Osteoblast (primary cell): Measurements from ENCODE around the gene QTRT2. TPM values are rescaled to one million over a fixed set of nuclear protein-coding genes. Genes with fewer than 3 reads are reported as not detected.

Experiments
- DNase-seq: peaks from one replicate; pipeline ENCODE4 v3.0.0; 2011; ENCODE audit warnings: low spot score, mixed read lengths; ENCODE audit not compliant: insufficient read length; ENCODE audit errors: missing footprints
- H2AFZ ChIP-seq: 2 replicates; pipeline ENCODE4 v1.6.0; 2011; ENCODE audit warnings: mild to moderate bottlenecking, low read length
- H3K27ac ChIP-seq: 2 replicates; pipeline ENCODE4 v1.5.1; 2011; ENCODE audit warnings: mild to moderate bottlenecking, low read depth, low read length, moderate library complexity
- H3K27me3 ChIP-seq: 2 replicates; pipeline ENCODE4 v1.6.0; 2012; ENCODE audit warnings: mild to moderate bottlenecking, control low read depth, inconsistent platforms, low read length, moderate library complexity; ENCODE audit not compliant: insufficient read depth
- H3K36me3 ChIP-seq: 2 replicates; pipeline ENCODE4 v1.5.1; 2011; ENCODE audit warnings: mild to moderate bottlenecking, low read length, control low read depth, moderate library complexity; ENCODE audit not compliant: insufficient read depth
- H3K4me1 ChIP-seq: 2 replicates; pipeline ENCODE4 v1.5.1; 2011; ENCODE audit warnings: mild to moderate bottlenecking, low read length, control low read depth, moderate library complexity; ENCODE audit not compliant: insufficient read depth
- H3K4me2 ChIP-seq: 2 replicates; pipeline ENCODE4 v1.6.0; 2011; ENCODE audit warnings: mild to moderate bottlenecking, low read length; ENCODE audit not compliant: insufficient read depth
- H3K4me3 ChIP-seq: fragments of 200-600 bp; sonication (generic); 3 replicates; pipeline ENCODE4 v1.5.1; 2012; ENCODE audit warnings: mild to moderate bottlenecking, low read length, inconsistent platforms; ENCODE audit not compliant: insufficient read depth
- H3K79me2 ChIP-seq: 2 replicates; pipeline ENCODE4 v1.6.0; 2012; ENCODE audit warnings: mild to moderate bottlenecking, low read length, control low read depth, inconsistent platforms; ENCODE audit not compliant: insufficient read depth
- H3K9me3 ChIP-seq: 2 replicates; pipeline ENCODE4 v1.5.1; 2011; ENCODE audit warnings: low read depth, low read length, control low read depth
- H4K20me1 ChIP-seq: 2 replicates; pipeline ENCODE4 v1.6.0; 2012; ENCODE audit warnings: mild to moderate bottlenecking, low read length, control low read depth; ENCODE audit not compliant: insufficient read depth
- total RNA-seq: library from RNA; depleted of rRNA; stranded (reverse); fragments of >200 nt; gene quantifications from 2 replicates; pipeline ENCODE4 v1.2.3, GENCODE V29; 2012
- TF ChIP-seq, protein P1 (sequence below): IDR thresholded peaks from 2 replicates; pipeline ENCODE4 v1.5.1; 2011; ENCODE audit warnings: mild to moderate bottlenecking, low read depth, low read length, moderate library complexity; ENCODE audit errors: extremely low read depth

Gene QTRT2
- total RNA-seq, 1 donor: 14.5 TPM

DNA sequence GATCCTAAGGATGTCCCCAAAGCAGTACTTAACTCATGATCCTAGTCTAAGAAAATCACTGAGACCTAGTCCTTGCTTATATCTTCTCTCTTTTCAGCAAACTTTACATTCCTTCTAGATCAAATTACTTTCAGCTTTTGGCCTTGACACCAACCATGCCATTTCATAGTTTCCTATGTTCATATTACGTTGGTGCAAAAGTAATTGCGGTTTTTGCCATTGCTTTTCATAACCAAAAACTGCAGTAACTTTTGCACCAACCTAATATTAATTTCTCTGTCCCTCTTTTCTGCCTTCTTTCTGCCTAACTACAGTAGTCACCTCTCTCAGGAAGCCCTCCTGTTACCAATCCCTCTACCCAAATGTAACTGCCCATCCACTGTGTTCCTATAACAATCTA, 37.1 kb upstream of the QTRT2 start:
- H3K36me3 ChIP-seq: no peaks in the 10 kb centered on the region
- H3K4me3 ChIP-seq: no peak overlapping the region
- TF ChIP-seq, protein P1, sequence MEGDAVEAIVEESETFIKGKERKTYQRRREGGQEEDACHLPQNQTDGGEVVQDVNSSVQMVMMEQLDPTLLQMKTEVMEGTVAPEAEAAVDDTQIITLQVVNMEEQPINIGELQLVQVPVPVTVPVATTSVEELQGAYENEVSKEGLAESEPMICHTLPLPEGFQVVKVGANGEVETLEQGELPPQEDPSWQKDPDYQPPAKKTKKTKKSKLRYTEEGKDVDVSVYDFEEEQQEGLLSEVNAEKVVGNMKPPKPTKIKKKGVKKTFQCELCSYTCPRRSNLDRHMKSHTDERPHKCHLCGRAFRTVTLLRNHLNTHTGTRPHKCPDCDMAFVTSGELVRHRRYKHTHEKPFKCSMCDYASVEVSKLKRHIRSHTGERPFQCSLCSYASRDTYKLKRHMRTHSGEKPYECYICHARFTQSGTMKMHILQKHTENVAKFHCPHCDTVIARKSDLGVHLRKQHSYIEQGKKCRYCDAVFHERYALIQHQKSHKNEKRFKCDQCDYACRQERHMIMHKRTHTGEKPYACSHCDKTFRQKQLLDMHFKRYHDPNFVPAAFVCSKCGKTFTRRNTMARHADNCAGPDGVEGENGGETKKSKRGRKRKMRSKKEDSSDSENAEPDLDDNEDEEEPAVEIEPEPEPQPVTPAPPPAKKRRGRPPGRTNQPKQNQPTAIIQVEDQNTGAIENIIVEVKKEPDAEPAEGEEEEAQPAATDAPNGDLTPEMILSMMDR: no peak
- no peaks in the 10 kb centered on the region for H3K27me3 ChIP-seq
- H3K9me3 ChIP-seq: no peaks in the 10 kb centered on the region
- no peaks in the 10 kb centered on the region for H4K20me1 ChIP-seq
- no peak for DNase-seq
- H3K4me2 ChIP-seq: no peak overlapping the region
- H3K79me2 ChIP-seq: no peaks in the 10 kb centered on the region
- no peak overlapping the region for H3K27ac ChIP-seq
- no peaks in the 10 kb centered on the region for H3K4me1 ChIP-seq
- H2AFZ ChIP-seq: no peak overlapping the region

DNA sequence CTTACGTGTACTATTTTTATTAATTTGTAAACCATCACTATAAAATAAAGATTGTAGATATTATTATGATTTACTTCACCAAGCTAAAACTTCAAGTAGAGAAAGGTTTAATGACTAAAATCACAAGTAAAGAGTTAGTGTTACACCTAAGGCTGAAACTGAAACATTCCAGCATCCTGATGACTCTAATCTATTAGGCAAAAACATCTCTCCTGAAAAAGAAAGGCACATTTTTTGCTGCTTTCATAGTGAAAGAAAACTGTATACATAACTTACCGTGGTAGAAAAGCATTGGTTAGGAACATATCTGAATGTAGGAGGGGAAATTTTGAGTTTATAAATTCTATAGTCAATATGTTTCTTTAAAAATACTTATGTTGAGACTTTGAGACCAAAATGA, 35.6 kb upstream of the QTRT2 start:
- Histone ChIP-seq H3K79me2 (no peaks in the 10 kb centered on the region), H4K20me1 (no peaks in the 10 kb centered on the region), H3K4me1 (no peaks in the 10 kb centered on the region), H3K27me3 (no peaks in the 10 kb centered on the region), H3K9me3 (no peaks in the 10 kb centered on the region), H3K27ac (no peak overlapping the region), H3K36me3 (no peaks in the 10 kb centered on the region), H3K4me2 (no peak overlapping the region), H3K4me3 (no peak overlapping the region), H2AFZ (no peak overlapping the region)
- DNase-seq: no peak
- TF ChIP-seq, protein P1: no peak

DNA sequence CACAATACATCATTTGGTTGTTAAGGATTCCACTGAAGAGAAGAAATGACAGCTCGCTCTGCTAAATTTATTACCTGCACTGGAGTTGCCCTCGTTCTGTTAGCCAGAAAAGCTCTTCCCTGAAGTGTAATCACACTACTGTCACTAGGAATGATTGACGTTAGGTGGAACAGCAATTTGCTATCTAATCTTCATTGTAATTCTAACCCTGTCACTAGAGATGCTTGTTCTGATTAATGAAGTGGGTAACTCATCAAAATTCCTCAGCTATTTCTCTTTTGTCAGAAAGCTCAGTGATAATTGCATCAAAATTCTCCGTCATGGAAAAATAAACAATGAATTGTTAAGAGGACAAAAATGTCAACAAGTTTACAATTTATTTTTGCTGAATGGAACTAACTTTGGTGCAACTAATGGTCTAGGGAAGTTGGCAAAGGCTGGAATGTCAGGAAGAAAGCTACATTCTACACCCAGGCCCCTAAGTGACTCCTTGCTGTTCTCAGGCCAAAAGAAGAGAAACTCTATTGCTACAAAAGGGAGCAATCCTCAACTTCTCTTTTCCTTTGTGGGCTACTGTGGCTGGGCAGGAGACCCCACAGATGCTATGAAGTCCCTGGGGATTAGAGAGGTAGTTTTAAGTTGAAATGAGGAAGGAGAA, 34.3 kb upstream of the QTRT2 start:
- Histone ChIP-seq H3K4me3 (no peak overlapping the region), H3K36me3 (no peaks in the 10 kb centered on the region), H3K27me3 (no peaks in the 10 kb centered on the region), H3K4me2 (no peak overlapping the region), H3K27ac (no peak overlapping the region), H3K79me2 (no peaks in the 10 kb centered on the region), H3K9me3 (no peaks in the 10 kb centered on the region), H2AFZ (no peak overlapping the region), H3K4me1 (no peaks in the 10 kb centered on the region), H4K20me1 (no peaks in the 10 kb centered on the region)
- no peak for DNase-seq
- TF ChIP-seq, protein P1: no peak

DNA sequence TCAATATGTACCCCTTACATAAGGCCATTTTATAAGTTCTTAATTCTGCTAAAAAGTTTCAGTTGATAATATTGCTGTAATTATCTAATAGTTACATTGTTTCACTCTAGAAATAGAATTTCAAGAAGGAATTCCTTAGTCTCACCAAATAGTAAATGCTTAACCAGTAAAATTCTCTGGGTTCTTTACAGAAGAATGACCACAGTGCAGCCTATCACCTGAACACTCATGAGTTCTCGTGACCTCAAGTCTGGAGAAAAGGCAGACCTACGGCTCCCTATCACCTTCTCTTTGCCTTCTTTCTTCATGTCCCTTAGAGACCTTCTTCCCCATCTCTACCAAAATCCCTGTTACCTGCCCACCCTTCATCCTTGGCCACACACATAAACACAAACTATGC, 31.1 kb upstream of the QTRT2 start:
- no peaks in the 10 kb centered on the region for H3K27me3 ChIP-seq
- H4K20me1 ChIP-seq: no peaks in the 10 kb centered on the region
- DNase-seq: no peak
- no peak overlapping the region for H2AFZ ChIP-seq
- H3K4me3 ChIP-seq: no peak overlapping the region
- TF ChIP-seq, protein P1: no peak
- H3K9me3 ChIP-seq: no peaks in the 10 kb centered on the region
- no peaks in the 10 kb centered on the region for H3K79me2 ChIP-seq
- no peaks in the 10 kb centered on the region for H3K4me1 ChIP-seq
- H3K4me2 ChIP-seq: no peak overlapping the region
- H3K27ac ChIP-seq: no peak overlapping the region
- H3K36me3 ChIP-seq: no peaks in the 10 kb centered on the region
